ENCODE measurements around the gene ADRA2A. TPM values are rescaled to one million over a fixed set of nuclear protein-coding genes. Genes with fewer than 3 reads are reported as not detected.
A peak's percentile ranks its signal among the peaks of the same experiment; 100 is the strongest.

ADRA2A gene
- 1 to 10 TPM; 2.3 to 5.6 (median 4.5) TPM for total RNA-seq

GRCh38 chr10:111076682-111077478 lies at the start of gene ADRA2A:
Gene ADRA2A (plus strand): TSS chr10:111077029. CDS start chr10:111077997, 968 bp downstream.
- Histone ChIP-seq H3K4me1 (peaks cover 32% of the 10 kb centered on the region), H3K4me3 (peak within 1 kb of the TSS; percentile 56), H3K27ac (peak within 1 kb of the TSS; percentile 46), H3K9me3 (no peaks in the 10 kb centered on the region), H3K36me3 (no peaks in the 10 kb centered on the region), H3K27me3 (peaks cover 72% of the 10 kb centered on the region)
- no peak for DNase-seq (ENCODE audit: low spot score in 2 of 2)
- TF ChIP-seq, protein P1, sequence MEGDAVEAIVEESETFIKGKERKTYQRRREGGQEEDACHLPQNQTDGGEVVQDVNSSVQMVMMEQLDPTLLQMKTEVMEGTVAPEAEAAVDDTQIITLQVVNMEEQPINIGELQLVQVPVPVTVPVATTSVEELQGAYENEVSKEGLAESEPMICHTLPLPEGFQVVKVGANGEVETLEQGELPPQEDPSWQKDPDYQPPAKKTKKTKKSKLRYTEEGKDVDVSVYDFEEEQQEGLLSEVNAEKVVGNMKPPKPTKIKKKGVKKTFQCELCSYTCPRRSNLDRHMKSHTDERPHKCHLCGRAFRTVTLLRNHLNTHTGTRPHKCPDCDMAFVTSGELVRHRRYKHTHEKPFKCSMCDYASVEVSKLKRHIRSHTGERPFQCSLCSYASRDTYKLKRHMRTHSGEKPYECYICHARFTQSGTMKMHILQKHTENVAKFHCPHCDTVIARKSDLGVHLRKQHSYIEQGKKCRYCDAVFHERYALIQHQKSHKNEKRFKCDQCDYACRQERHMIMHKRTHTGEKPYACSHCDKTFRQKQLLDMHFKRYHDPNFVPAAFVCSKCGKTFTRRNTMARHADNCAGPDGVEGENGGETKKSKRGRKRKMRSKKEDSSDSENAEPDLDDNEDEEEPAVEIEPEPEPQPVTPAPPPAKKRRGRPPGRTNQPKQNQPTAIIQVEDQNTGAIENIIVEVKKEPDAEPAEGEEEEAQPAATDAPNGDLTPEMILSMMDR (IDR thresholded peaks at IDR 0.05): no peak
- TF ChIP-seq POLR2AphosphoS5 (IDR thresholded peaks at IDR 0.05) (no peak), EP300 (IDR thresholded peaks at IDR 0.05) (no peak), POLR2A (IDR thresholded peaks at IDR 0.05) (no peak)
- WGBS: under 1% methylated on average over 22 of the region's 79 CpGs

GRCh38 chr10:111030042-111030750 lies 46.6 kb upstream of the ADRA2A start:
- Histone ChIP-seq H3K4me3 (no peak overlapping the region), H3K27ac (no peak overlapping the region), H3K27me3 (no peaks in the 10 kb centered on the region), H3K4me1 (no peaks in the 10 kb centered on the region), H3K36me3 (no peaks in the 10 kb centered on the region), H3K9me3 (peaks cover 6% of the 10 kb centered on the region)
- TF ChIP-seq, protein P1 (IDR thresholded peaks at IDR 0.05): no peak
- no peak for TF ChIP-seq POLR2AphosphoS5 (IDR thresholded peaks at IDR 0.05)
- no peak for TF ChIP-seq EP300 (IDR thresholded peaks at IDR 0.05)
- TF ChIP-seq POLR2A (IDR thresholded peaks at IDR 0.05): no peak
- 98% methylated on average over 9 of the region's 9 CpGs for WGBS
- no peak for DNase-seq (ENCODE audit: low spot score in 2 of 2)

DNA sequence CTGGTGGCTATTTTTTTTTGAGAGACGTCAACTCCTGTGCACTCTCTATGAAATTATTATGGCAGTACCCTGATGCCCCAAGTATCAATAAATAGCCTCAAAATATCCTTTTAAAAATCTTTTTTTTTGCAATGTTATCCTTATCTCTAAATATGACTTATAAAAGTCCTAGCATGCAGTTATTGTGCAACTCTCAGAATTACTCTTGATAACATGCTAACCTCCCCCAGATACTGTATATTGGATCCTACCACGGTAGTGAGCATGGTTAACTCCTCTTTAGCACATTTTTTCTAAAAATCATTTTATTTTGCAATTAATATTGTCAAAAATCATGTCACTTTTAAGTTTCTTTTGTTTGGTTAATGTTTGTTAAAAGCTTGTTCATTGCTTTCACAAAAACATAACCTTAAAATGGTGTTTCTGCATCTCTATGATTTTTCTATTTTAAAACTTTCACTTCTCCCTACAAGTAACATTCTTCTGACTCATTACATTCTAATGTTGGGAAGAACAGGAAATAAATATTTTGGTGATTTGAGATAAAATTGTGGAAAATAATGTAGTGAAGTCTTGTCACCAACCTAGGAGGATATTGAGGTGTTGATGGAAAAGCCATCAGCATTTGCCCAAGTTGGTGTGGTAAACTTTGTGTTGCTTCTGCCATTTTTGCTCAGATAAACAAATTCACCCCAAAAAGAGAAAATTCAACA lies 42.1 kb upstream of the ADRA2A start:
- Histone ChIP-seq H3K36me3 (no peaks in the 10 kb centered on the region), H3K27me3 (no peaks in the 10 kb centered on the region), H3K4me1 (no peaks in the 10 kb centered on the region), H3K9me3 (peaks cover 3% of the 10 kb centered on the region), H3K27ac (no peak overlapping the region), H3K4me3 (no peak overlapping the region)
- DNase-seq (ENCODE audit: low spot score in 2 of 2): no peak
- TF ChIP-seq POLR2A (IDR thresholded peaks at IDR 0.05) (no peak), POLR2AphosphoS5 (IDR thresholded peaks at IDR 0.05) (no peak), EP300 (IDR thresholded peaks at IDR 0.05) (no peak)
- TF ChIP-seq, protein P1 (IDR thresholded peaks at IDR 0.05): no peak
- WGBS: 89% methylated on average over 2 of the region's 2 CpGs

GRCh38 chr10:111035542-111035941 lies 41.3 kb upstream of the ADRA2A start:
- Histone ChIP-seq H3K4me3 (no peak overlapping the region), H3K4me1 (no peaks in the 10 kb centered on the region), H3K9me3 (no peaks in the 10 kb centered on the region), H3K27ac (no peak overlapping the region), H3K36me3 (no peaks in the 10 kb centered on the region), H3K27me3 (no peaks in the 10 kb centered on the region)
- TF ChIP-seq POLR2AphosphoS5 (IDR thresholded peaks at IDR 0.05) (no peak), EP300 (IDR thresholded peaks at IDR 0.05) (no peak), POLR2A (IDR thresholded peaks at IDR 0.05) (no peak)
- TF ChIP-seq, protein P1 (IDR thresholded peaks at IDR 0.05): no peak
- no peak for DNase-seq (ENCODE audit: low spot score in 2 of 2)

DNA sequence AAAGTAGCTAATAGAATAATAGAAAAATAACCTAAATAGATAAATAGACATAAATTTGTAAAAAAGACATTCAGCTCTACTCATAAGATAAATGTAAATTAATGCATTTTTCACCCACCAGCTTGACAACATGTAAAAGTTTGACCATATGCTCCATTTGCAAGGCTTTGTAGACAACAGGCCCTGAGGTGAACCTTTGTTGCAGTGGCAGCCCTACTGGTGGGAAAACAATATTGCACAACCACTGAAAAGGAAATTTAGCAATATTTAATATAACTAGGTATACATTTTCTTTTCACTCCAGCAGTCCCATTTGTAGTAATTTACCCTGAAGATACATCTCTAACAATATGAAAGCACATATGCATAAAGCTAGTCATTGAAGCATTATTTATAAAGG lies 39.0 kb upstream of the ADRA2A start:
- H3K9me3 ChIP-seq: peaks cover 3% of the 10 kb centered on the region
- H3K27me3 ChIP-seq: no peaks in the 10 kb centered on the region
- TF ChIP-seq EP300 (IDR thresholded peaks at IDR 0.05) (no peak), POLR2A (IDR thresholded peaks at IDR 0.05) (no peak), POLR2AphosphoS5 (IDR thresholded peaks at IDR 0.05) (no peak)
- TF ChIP-seq, protein P1 (IDR thresholded peaks at IDR 0.05): no peak
- H3K4me1 ChIP-seq: no peaks in the 10 kb centered on the region
- H3K4me3 ChIP-seq: no peak overlapping the region
- no peak for DNase-seq (ENCODE audit: low spot score in 2 of 2)
- no peaks in the 10 kb centered on the region for H3K36me3 ChIP-seq
- H3K27ac ChIP-seq: no peak overlapping the region
